ENCODE data around the gene VWA8.

DNA sequence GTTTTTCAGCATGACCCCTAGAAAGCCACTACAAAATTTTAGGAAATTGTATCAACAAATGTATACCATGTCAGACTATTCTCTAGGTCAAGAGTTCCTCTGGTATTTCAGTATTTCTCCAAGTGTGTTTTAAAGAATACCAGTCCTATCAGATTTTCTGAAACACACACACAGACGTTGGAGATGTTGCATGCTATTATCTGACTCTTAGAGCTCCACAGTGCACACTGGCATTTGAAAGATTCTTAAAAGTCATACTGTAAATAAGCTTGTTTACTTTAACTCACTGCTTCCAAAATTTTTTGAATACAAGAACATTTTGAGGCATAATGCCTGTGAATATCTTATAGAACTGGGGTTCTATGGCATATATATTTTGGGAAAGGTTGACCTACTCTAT is 33.8 kb upstream of the VWA8 start:
- TF ChIP-seq, protein P1, sequence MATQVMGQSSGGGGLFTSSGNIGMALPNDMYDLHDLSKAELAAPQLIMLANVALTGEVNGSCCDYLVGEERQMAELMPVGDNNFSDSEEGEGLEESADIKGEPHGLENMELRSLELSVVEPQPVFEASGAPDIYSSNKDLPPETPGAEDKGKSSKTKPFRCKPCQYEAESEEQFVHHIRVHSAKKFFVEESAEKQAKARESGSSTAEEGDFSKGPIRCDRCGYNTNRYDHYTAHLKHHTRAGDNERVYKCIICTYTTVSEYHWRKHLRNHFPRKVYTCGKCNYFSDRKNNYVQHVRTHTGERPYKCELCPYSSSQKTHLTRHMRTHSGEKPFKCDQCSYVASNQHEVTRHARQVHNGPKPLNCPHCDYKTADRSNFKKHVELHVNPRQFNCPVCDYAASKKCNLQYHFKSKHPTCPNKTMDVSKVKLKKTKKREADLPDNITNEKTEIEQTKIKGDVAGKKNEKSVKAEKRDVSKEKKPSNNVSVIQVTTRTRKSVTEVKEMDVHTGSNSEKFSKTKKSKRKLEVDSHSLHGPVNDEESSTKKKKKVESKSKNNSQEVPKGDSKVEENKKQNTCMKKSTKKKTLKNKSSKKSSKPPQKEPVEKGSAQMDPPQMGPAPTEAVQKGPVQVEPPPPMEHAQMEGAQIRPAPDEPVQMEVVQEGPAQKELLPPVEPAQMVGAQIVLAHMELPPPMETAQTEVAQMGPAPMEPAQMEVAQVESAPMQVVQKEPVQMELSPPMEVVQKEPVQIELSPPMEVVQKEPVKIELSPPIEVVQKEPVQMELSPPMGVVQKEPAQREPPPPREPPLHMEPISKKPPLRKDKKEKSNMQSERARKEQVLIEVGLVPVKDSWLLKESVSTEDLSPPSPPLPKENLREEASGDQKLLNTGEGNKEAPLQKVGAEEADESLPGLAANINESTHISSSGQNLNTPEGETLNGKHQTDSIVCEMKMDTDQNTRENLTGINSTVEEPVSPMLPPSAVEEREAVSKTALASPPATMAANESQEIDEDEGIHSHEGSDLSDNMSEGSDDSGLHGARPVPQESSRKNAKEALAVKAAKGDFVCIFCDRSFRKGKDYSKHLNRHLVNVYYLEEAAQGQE (IDR thresholded peaks at IDR 0.05; ENCODE audit: insufficient read depth in 1 of 2, low read depth in 2 of 2, low read length in 2 of 2): no peak
- TF ChIP-seq TAF1 (IDR thresholded peaks at IDR 0.05; ENCODE audit: borderline replicate concordance, insufficient read depth, low read length) (no peak), POLR2AphosphoS5 (IDR thresholded peaks at IDR 0.05; ENCODE audit: low read depth, low read length) (no peak), SIN3A (IDR thresholded peaks at IDR 0.05; ENCODE audit: borderline replicate concordance, insufficient read depth, low read length) (no peak), FOXP2 (optimal IDR thresholded peaks at IDR 0.05; ENCODE audit: borderline replicate concordance, extremely low read depth, extremely low read length, insufficient read depth) (no peak)
